Activated T-cell treated with anti-CD3 and anti-CD28 coated beads, Interleukin-2, amount 50 U/mL, for 48 hours (primary cell): Measurements from ENCODE around the gene R3HDML.

Source experiments
- DNase-seq, 2 experiments: peaks; one replicate each; pipeline ENCODE4 v3.0.0-alpha.2; 2020

R3HDML gene

GRCh38 chr20:44367746-44368145, 30.9 kb downstream of the R3HDML start:
- no peak for DNase-seq

GRCh38 chr20:44370639-44371218, 33.9 kb downstream of the R3HDML start:
- DNase-seq = no peak

GRCh38 chr20:44382641-44383040, 45.8 kb downstream of the R3HDML start:
- DNase-seq = no peak

- peak; percentile 89 to 93 for DNase-seq
Measured at GRCh38 chr20:44384423-44385027, 47.7 kb downstream of the R3HDML start.

GRCh38 chr20:44388466-44389023, 51.7 kb downstream of the R3HDML start:
- peak; percentile 84 to 87 for DNase-seq

GRCh38 chr20:44389871-44390270, 53.0 kb downstream of the R3HDML start:
- DNase-seq = no peak

- DNase-seq = no peak
Measured at GRCh38 chr20:44390280-44390679, 53.4 kb downstream of the R3HDML start.

- DNase-seq = no peak
Measured at GRCh38 chr20:44392088-44392775, 55.4 kb downstream of the R3HDML start.

- DNase-seq = no peak
Measured at GRCh38 chr20:44392776-44393607, 56.1 kb downstream of the R3HDML start.

- no peak for DNase-seq
Measured at GRCh38 chr20:44393608-44394451, 57.0 kb downstream of the R3HDML start.

GRCh38 chr20:44394452-44394701, 57.5 kb downstream of the R3HDML start:
- DNase-seq = no peak

GRCh38 chr20:44394702-44395460, 58.0 kb downstream of the R3HDML start:
- no peak for DNase-seq

- no peak for DNase-seq
Measured at GRCh38 chr20:44395461-44396340, 58.9 kb downstream of the R3HDML start.

- no peak for DNase-seq
Measured at GRCh38 chr20:44396369-44397130, 59.7 kb downstream of the R3HDML start.

GRCh38 chr20:44398335-44398734, 61.5 kb downstream of the R3HDML start:
- DNase-seq = no peak

GRCh38 chr20:44399446-44399845, 62.6 kb downstream of the R3HDML start:
- DNase-seq = no peak

- DNase-seq = no peak
Measured at GRCh38 chr20:44400671-44400969, 63.8 kb downstream of the R3HDML start.
